ENCODE results near the gene ZNF177.

The ZNF177 gene

GRCh38 chr19:9323919-9324583 lies 38.8 kb upstream of the ZNF177 start, which contains the start of gene ZNF559:
Gene ZNF559 (plus strand): TSS chr19:9324179. CDS start chr19:9338550, 14,371 bp downstream.
- Histone ChIP-seq H3K27me3 (ENCODE audit: control insufficient read depth, insufficient read depth, low read length) (no peaks in the 10 kb centered on the region), H2AFZ (peak within 1 kb of the TSS; percentile 98), H3K9me3 (ENCODE audit: control insufficient read depth, low read length) (no peaks in the 10 kb centered on the region), H3K4me3 (ENCODE audit: low read depth, low read length) (peak within 1 kb of the TSS; percentile 95), H3K9ac (peak within 1 kb of the TSS; percentile 12), H3K4me1 (no peaks in the 10 kb centered on the region), H3K36me3 (ENCODE audit: control insufficient read depth, insufficient read depth, low read length) (no peaks in the 10 kb centered on the region), H3K4me2 (ENCODE audit: low read length) (peak within 1 kb of the TSS; percentile 85), H3K79me2 (peaks cover 4% of the 10 kb centered on the region), H3K27ac (peak within 1 kb of the TSS; percentile 84)
- TF ChIP-seq CTCF (IDR thresholded peaks at IDR 0.05): peak; percentile 33

GRCh38 chr19:9324584-9324962 lies 38.2 kb upstream of the ZNF177 start:
- peaks cover 4% of the 10 kb centered on the region for H3K79me2 ChIP-seq
- H3K9me3 ChIP-seq (ENCODE audit: control insufficient read depth, low read length): no peaks in the 10 kb centered on the region
- peak overlapping the region; percentile 85 for H3K4me2 ChIP-seq (ENCODE audit: low read length)
- no peak for TF ChIP-seq CTCF (IDR thresholded peaks at IDR 0.05)
- H3K4me1 ChIP-seq: no peaks in the 10 kb centered on the region
- peak overlapping the region; percentile 12 for H3K9ac ChIP-seq
- peak overlapping the region; percentile 95 for H3K4me3 ChIP-seq (ENCODE audit: low read depth, low read length)
- H3K36me3 ChIP-seq (ENCODE audit: control insufficient read depth, insufficient read depth, low read length): no peaks in the 10 kb centered on the region
- peak overlapping the region; percentile 98 for H2AFZ ChIP-seq
- H3K27ac ChIP-seq: peak overlapping the region; percentile 84
- no peaks in the 10 kb centered on the region for H3K27me3 ChIP-seq (ENCODE audit: control insufficient read depth, insufficient read depth, low read length)

- peaks cover 4% of the 10 kb centered on the region for H3K9me3 ChIP-seq (ENCODE audit: control insufficient read depth, low read length)
These were observed 32.8 kb upstream of the ZNF177 start for GRCh38 chr19:9329999-9330398.

GRCh38 chr19:9342610-9343304 lies 20.1 kb upstream of the ZNF177 start:
- Histone ChIP-seq H3K27me3 (ENCODE audit: control insufficient read depth, insufficient read depth, low read length) (no peaks in the 10 kb centered on the region), H3K27ac (no peak overlapping the region), H3K9me3 (ENCODE audit: control insufficient read depth, low read length) (peaks cover 49% of the 10 kb centered on the region), H3K4me2 (ENCODE audit: low read length) (no peak overlapping the region), H3K36me3 (ENCODE audit: control insufficient read depth, insufficient read depth, low read length) (peaks cover 45% of the 10 kb centered on the region), H3K79me2 (no peaks in the 10 kb centered on the region), H3K4me3 (ENCODE audit: low read depth, low read length) (no peak overlapping the region), H3K4me1 (no peaks in the 10 kb centered on the region), H3K9ac (no peak overlapping the region), H2AFZ (no peak overlapping the region)
- TF ChIP-seq CTCF (IDR thresholded peaks at IDR 0.05): no peak

More at GRCh38 chr19:9329999-9330398, 32.8 kb upstream of the ZNF177 start:
- H3K36me3 ChIP-seq (ENCODE audit: control insufficient read depth, insufficient read depth, low read length): peaks cover 2% of the 10 kb centered on the region
- no peak for TF ChIP-seq CTCF (IDR thresholded peaks at IDR 0.05)
- H3K4me3 ChIP-seq (ENCODE audit: low read depth, low read length): no peak overlapping the region
- H3K4me1 ChIP-seq: no peaks in the 10 kb centered on the region
- H3K79me2 ChIP-seq: peaks cover 6% of the 10 kb centered on the region
- no peak overlapping the region for H3K27ac ChIP-seq
- H3K9ac ChIP-seq: no peak overlapping the region
- no peak overlapping the region for H3K4me2 ChIP-seq (ENCODE audit: low read length)
- H2AFZ ChIP-seq: no peak overlapping the region
- no peaks in the 10 kb centered on the region for H3K27me3 ChIP-seq (ENCODE audit: control insufficient read depth, insufficient read depth, low read length)

Data from parathyroid adenoma (tissue), 2 donors.